Neutrophil (primary cell): Measurements from ENCODE around the gene PKD1.

Source experiments
- H3K27ac ChIP-seq: fragments of 200-600 bp; sonication (generic); 2 replicates; pipeline ENCODE4 v1.5.1; 2016; ENCODE audit warnings: mild to moderate bottlenecking, moderate library complexity
- H3K27me3 ChIP-seq: fragments of 200-600 bp; sonication (generic); 2 replicates; pipeline ENCODE4 v1.6.0; 2016; ENCODE audit warnings: mild to moderate bottlenecking
- H3K36me3 ChIP-seq: fragments of 200-600 bp; sonication (generic); 2 replicates; pipeline ENCODE4 v1.5.1; 2017
- H3K4me1 ChIP-seq, 2 experiments: fragments of 200-600 bp in 1 of 2; sonication (generic) in 1 of 2; 1 replicate in 1 of 2; 2 replicates in 1 of 2; pipeline versions ENCODE4 v1.5.1 to v1.6.1; 2013 to 2016; ENCODE audit warnings: low read depth in 1 of 2, low read length in 1 of 2, mild to moderate bottlenecking in 1 of 2, moderate library complexity in 1 of 2; ENCODE audit not compliant: control insufficient read depth in 1 of 2, insufficient read depth in 1 of 2
- H3K4me3 ChIP-seq, 2 experiments: fragments of 200-600 bp in 1 of 2; sonication (generic) in 1 of 2; 1 replicate in 1 of 2; 2 replicates in 1 of 2; pipeline ENCODE4 v1.5.1; 2013 to 2016; ENCODE audit warnings: low read depth in 1 of 2, low read length in 1 of 2, mild to moderate bottlenecking in 1 of 2, moderate library complexity in 1 of 2
- H3K9me3 ChIP-seq: fragments of 200-600 bp; sonication (generic); 2 replicates; pipeline ENCODE4 v1.5.1; 2016
- CTCF ChIP-seq: fragments of 200-600 bp; sonication (generic); IDR thresholded peaks from 2 replicates; pipeline ENCODE4 v1.5.1; 2016; ENCODE audit warnings: antibody characterized with exemption

The PKD1 gene

GRCh38 chr16:2043667-2044451 lies 91.8 kb downstream of the PKD1 start:
- peaks cover 13 to 15% of the 10 kb centered on the region in 2 experiments for H3K4me1 ChIP-seq
- H3K36me3 ChIP-seq: no peaks in the 10 kb centered on the region
- peaks cover 14% of the 10 kb centered on the region for H3K27me3 ChIP-seq
- H3K27ac ChIP-seq: no peak overlapping the region
- no peaks in the 10 kb centered on the region for H3K9me3 ChIP-seq
- no peak overlapping the region for H3K4me3 ChIP-seq
- TF ChIP-seq CTCF: no peak

- Histone ChIP-seq H3K4me1 (peaks cover 7 to 8% of the 10 kb centered on the region in 2 experiments), H3K27ac (no peak overlapping the region), H3K27me3 (peaks cover 14% of the 10 kb centered on the region), H3K9me3 (no peaks in the 10 kb centered on the region), H3K4me3 (no peak overlapping the region), H3K36me3 (no peaks in the 10 kb centered on the region)
- no peak for TF ChIP-seq CTCF
These were observed 92.6 kb downstream of the PKD1 start for GRCh38 chr16:2042986-2043666.

- H3K9me3 ChIP-seq: no peaks in the 10 kb centered on the region
- H3K4me3 ChIP-seq: no peak overlapping the region
- H3K27me3 ChIP-seq: peaks cover 14% of the 10 kb centered on the region
- H3K4me1 ChIP-seq: peaks cover 5% of the 10 kb centered on the region in 2 experiments
- no peaks in the 10 kb centered on the region for H3K36me3 ChIP-seq
- TF ChIP-seq CTCF: no peak
- H3K27ac ChIP-seq: no peak overlapping the region
These were observed 93.3 kb downstream of the PKD1 start for GRCh38 chr16:2042171-2042985.

- TF ChIP-seq CTCF: no peak
- H3K4me3 ChIP-seq: no peak overlapping the region
- no peaks in the 10 kb centered on the region for H3K9me3 ChIP-seq
- peaks cover 14% of the 10 kb centered on the region for H3K27me3 ChIP-seq
- H3K27ac ChIP-seq: no peak overlapping the region
- no peaks in the 10 kb centered on the region for H3K36me3 ChIP-seq
- no peaks in the 10 kb centered on the region for H3K4me1 ChIP-seq
These were observed 94.7 kb downstream of the PKD1 start for GRCh38 chr16:2040787-2041522.
